Measurements from ENCODE around the gene LHX3. TPM values are rescaled to one million over a fixed set of nuclear protein-coding genes. Genes with fewer than 3 reads are reported as not detected.

Gene LHX3
- total and polyA plus RNA-seq, 8 donors, result not detected

- 81 to 86% methylated on average over 18 of the region's 18 CpGs for WGBS, 2 donors
- Histone ChIP-seq H3K27ac (no peak overlapping the region), H3K4me1 (no peaks in the 10 kb centered on the region), H3K4me3 (no peak overlapping the region), H3K27me3 (peaks cover 0 to 15% (median 6%) of the 10 kb centered on the region in 4 donors), H3K9me3 (no peaks in the 10 kb centered on the region), H3K36me3 (no peaks in the 10 kb centered on the region)
- intact Hi-C loops (cut with DNase I), result no loop called here
- no peak for ATAC-seq
- FAIRE-seq, result no peak
- no peak for TF ChIP-seq CTCF (IDR thresholded peaks at IDR 0.05)
- DNase-seq, result peak in 1 of 6 donors; percentile 24
Measured at GRCh38 chr9:136187197-136187596, 17.7 kb downstream of the LHX3 start.

GRCh38 chr9:136186386-136186785 lies 18.5 kb downstream of the LHX3 start:
- WGBS, 2 donors, result 54 to 55% methylated on average over 14 of the region's 14 CpGs

GRCh38 chr9:136185596-136186366 lies 19.1 kb downstream of the LHX3 start:
- no peak overlapping the region for H3K4me3 ChIP-seq
- intact Hi-C loops (cut with DNase I), result no loop called here
- H3K27ac ChIP-seq, result no peak overlapping the region
- no peaks in the 10 kb centered on the region for H3K9me3 ChIP-seq
- no peak for ATAC-seq
- no peak for FAIRE-seq
- H3K36me3 ChIP-seq, result no peaks in the 10 kb centered on the region
- 51 to 64% methylated on average over 28 to 32 of the region's 32 CpGs for WGBS, 2 donors
- peaks cover 0 to 4% (median 0%) of the 10 kb centered on the region in 4 donors for H3K27me3 ChIP-seq
- no peaks in the 10 kb centered on the region for H3K4me1 ChIP-seq
- peak in 2 of 6 donors; percentile 48 to 56 for DNase-seq
- no peak for TF ChIP-seq CTCF (IDR thresholded peaks at IDR 0.05)

More at GRCh38 chr9:136186386-136186785, 18.5 kb downstream of the LHX3 start:
- no peak overlapping the region for H3K4me3 ChIP-seq
- intact Hi-C loops (cut with DNase I), result no loop called here
- peaks cover 0 to 9% (median 2%) of the 10 kb centered on the region in 4 donors for H3K27me3 ChIP-seq
- ATAC-seq (no peak), FAIRE-seq (no peak), DNase-seq (no peak)
- no peaks in the 10 kb centered on the region for H3K9me3 ChIP-seq
- no peak for TF ChIP-seq CTCF (IDR thresholded peaks at IDR 0.05)
- H3K36me3 ChIP-seq, result no peaks in the 10 kb centered on the region
- no peak overlapping the region for H3K27ac ChIP-seq
- H3K4me1 ChIP-seq, result no peaks in the 10 kb centered on the region

- no peak for FAIRE-seq
- no peak for DNase-seq
- no peak for TF ChIP-seq CTCF (IDR thresholded peaks at IDR 0.05)
- Histone ChIP-seq H3K9me3 (no peaks in the 10 kb centered on the region), H3K36me3 (no peaks in the 10 kb centered on the region), H3K4me3 (no peak overlapping the region), H3K27me3 (peaks cover 0 to 4% (median 0%) of the 10 kb centered on the region in 4 donors), H3K4me1 (no peaks in the 10 kb centered on the region), H3K27ac (no peak overlapping the region)
- 35% methylated on average over 19 of the region's 19 CpGs for WGBS, 2 donors
- intact Hi-C loops (cut with DNase I), result no loop called here
- no peak for ATAC-seq
Measured at GRCh38 chr9:136185066-136185465, 19.9 kb downstream of the LHX3 start.

- ATAC-seq, result no peak
- peak in 1 of 6 donors; percentile 52 for DNase-seq
- Histone ChIP-seq H3K4me1 (no peaks in the 10 kb centered on the region), H3K4me3 (no peak overlapping the region), H3K27me3 (peaks cover 0 to 3% (median 0%) of the 10 kb centered on the region in 4 donors), H3K36me3 (no peaks in the 10 kb centered on the region), H3K9me3 (no peaks in the 10 kb centered on the region), H3K27ac (no peak overlapping the region)
- TF ChIP-seq CTCF (IDR thresholded peaks at IDR 0.05), result no peak
- FAIRE-seq, result no peak
- intact Hi-C loops (cut with DNase I), result no loop called here
- WGBS, 2 donors, result 72 to 79% methylated on average over 18 of the region's 18 CpGs
Measured at GRCh38 chr9:136182850-136183422, 22.0 kb downstream of the LHX3 start.
